ENCODE data around the gene LAYN. TPM values are rescaled to one million over a fixed set of nuclear protein-coding genes. Genes with fewer than 3 reads are reported as not detected.

Gene LAYN
- total RNA-seq, 1 donor from 2014 or later = 0.98 TPM

DNA sequence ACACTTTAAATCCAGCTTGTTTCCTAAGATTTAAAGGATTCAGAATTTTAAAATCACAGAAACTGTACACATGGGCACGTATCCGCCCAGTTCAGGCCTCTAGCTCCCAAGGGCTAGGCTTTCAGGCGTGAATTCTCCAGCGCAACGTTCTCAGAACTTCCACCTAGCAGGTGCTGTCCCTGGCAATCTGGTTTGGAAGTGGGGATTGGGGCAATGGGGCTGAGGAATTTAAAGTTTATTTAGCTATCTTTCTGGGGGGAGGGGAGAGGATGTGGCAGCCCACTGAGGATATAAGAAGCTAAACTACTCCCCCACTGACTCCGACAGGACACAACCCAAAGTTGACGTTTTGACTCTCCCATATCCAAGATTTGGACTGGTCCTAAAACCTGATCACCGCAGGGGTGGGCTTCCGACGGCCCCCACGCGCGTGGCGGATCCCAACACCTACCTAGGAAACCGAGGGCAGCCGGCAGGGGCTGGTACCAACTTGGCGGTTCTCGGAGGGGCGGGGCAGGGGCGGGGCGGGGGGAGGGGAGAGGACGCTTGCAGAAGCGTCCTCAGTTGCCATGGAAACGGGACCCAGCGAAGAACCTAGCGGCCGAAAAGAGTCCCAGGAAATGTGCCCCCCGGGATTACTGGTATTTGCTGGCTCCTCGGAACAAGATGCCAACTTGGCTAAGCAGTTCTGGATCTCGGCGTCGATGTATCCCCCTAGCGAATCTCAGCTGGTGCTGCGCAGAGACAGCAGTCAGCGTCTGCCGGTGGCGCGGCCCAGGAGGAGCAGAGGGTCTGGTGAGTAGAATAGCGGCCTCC, 26.1 kb upstream of the LAYN start, which contains the start of gene HOATZ:
Gene HOATZ (plus strand): TSS at position 563 of the 816 bp plus-strand sequence. CDS start 7 bp downstream, at position 570.
- Mint-ChIP-seq H3K36me3 (ENCODE audit: unreplicated experiment) (no peaks in the 10 kb centered on the region), H3K4me3 (ENCODE audit: unreplicated experiment) (peak within 1 kb of the TSS; percentile 82), H3K27me3 (ENCODE audit: unreplicated experiment) (peaks cover 5% of the 10 kb centered on the region), H3K27ac (ENCODE audit: unreplicated experiment) (no peak within 1 kb of the TSS), H3K9me3 (ENCODE audit: unreplicated experiment) (no peaks in the 10 kb centered on the region), H3K4me1 (ENCODE audit: low read depth, unreplicated experiment) (no peaks in the 10 kb centered on the region)
- peak; percentile 53 for DNase-seq
- TF ChIP-seq, protein P1, sequence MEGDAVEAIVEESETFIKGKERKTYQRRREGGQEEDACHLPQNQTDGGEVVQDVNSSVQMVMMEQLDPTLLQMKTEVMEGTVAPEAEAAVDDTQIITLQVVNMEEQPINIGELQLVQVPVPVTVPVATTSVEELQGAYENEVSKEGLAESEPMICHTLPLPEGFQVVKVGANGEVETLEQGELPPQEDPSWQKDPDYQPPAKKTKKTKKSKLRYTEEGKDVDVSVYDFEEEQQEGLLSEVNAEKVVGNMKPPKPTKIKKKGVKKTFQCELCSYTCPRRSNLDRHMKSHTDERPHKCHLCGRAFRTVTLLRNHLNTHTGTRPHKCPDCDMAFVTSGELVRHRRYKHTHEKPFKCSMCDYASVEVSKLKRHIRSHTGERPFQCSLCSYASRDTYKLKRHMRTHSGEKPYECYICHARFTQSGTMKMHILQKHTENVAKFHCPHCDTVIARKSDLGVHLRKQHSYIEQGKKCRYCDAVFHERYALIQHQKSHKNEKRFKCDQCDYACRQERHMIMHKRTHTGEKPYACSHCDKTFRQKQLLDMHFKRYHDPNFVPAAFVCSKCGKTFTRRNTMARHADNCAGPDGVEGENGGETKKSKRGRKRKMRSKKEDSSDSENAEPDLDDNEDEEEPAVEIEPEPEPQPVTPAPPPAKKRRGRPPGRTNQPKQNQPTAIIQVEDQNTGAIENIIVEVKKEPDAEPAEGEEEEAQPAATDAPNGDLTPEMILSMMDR (IDR thresholded peaks at IDR 0.05; ENCODE audit: partially characterized antibody, unreplicated experiment) = peak; percentile 11

DNA sequence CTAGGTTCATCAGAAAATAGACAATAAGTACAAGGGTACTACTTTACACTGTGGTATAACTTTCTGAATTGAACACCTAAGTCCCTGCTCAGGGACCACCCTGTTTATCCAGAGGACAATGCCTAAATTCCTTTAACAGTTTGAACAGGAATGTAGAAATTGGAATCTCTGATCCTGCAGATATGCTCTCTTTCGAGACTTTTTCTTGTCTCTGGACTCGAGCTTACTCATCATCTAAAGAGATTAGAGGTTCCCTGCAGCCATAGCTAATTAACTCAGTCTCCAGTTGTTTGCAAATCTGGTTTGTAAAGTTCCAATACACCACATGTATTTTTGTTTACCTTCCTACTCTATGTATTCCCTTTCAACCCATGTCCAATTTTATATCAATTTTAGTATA, 24.9 kb upstream of the LAYN start:
- no peaks in the 10 kb centered on the region for H3K9me3 Mint-ChIP-seq (ENCODE audit: unreplicated experiment)
- DNase-seq = no peak
- peaks cover 5% of the 10 kb centered on the region for H3K27me3 Mint-ChIP-seq (ENCODE audit: unreplicated experiment)
- TF ChIP-seq, protein P1 (IDR thresholded peaks at IDR 0.05; ENCODE audit: partially characterized antibody, unreplicated experiment) = no peak
- H3K4me1 Mint-ChIP-seq (ENCODE audit: low read depth, unreplicated experiment) = no peaks in the 10 kb centered on the region
- no peak overlapping the region for H3K27ac Mint-ChIP-seq (ENCODE audit: unreplicated experiment)
- no peaks in the 10 kb centered on the region for H3K36me3 Mint-ChIP-seq (ENCODE audit: unreplicated experiment)
- H3K4me3 Mint-ChIP-seq (ENCODE audit: unreplicated experiment) = peak overlapping the region; percentile 20

DNA sequence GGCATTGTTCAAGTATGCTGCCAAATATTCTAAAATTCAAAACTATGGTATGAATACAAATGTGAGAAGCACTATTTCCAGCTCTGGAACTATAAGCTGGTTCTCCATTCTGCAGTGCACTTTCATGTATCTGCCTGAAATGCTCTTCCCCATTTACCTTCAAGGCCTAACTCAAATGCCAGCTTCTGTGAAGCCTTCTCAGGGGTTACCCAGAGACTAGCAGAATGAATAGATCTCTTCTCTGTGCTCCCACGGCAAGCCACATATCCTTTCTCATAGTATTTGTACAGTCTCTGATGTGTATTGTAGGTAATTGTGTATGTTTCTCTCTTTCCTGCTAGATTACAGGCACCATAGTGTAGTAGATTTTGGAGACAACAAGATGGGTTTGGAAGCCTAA, 21.9 kb upstream of the LAYN start:
- Mint-ChIP-seq H3K36me3 (ENCODE audit: unreplicated experiment) (no peaks in the 10 kb centered on the region), H3K9me3 (ENCODE audit: unreplicated experiment) (no peaks in the 10 kb centered on the region), H3K27me3 (ENCODE audit: unreplicated experiment) (peaks cover 1% of the 10 kb centered on the region), H3K4me1 (ENCODE audit: low read depth, unreplicated experiment) (no peaks in the 10 kb centered on the region), H3K27ac (ENCODE audit: unreplicated experiment) (no peak overlapping the region), H3K4me3 (ENCODE audit: unreplicated experiment) (no peak overlapping the region)
- no peak for DNase-seq
- TF ChIP-seq, protein P1 (IDR thresholded peaks at IDR 0.05; ENCODE audit: partially characterized antibody, unreplicated experiment) = no peak

DNA sequence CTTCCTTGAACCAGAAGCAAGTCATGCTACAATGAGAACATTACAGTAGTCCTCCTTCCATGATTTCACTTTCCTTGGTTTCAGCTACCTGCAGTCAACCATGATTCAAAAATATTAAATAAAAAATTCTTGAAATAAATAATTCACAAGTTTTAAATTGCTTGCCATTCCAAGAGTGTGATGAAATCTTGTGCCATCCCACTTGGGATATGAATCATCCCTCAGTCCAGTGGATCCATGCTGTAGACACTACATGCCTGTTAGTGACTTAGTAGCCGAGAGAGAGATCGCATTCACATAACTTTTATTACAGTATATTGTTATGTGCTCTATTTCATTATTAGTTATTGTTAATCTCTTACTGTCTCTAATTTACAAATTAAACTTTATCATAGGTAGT, 20.0 kb upstream of the LAYN start:
- no peak for DNase-seq
- H3K4me1 Mint-ChIP-seq (ENCODE audit: low read depth, unreplicated experiment) = no peaks in the 10 kb centered on the region
- H3K36me3 Mint-ChIP-seq (ENCODE audit: unreplicated experiment) = no peaks in the 10 kb centered on the region
- TF ChIP-seq, protein P1 (IDR thresholded peaks at IDR 0.05; ENCODE audit: partially characterized antibody, unreplicated experiment) = no peak
- H3K27ac Mint-ChIP-seq (ENCODE audit: unreplicated experiment) = no peak overlapping the region
- no peaks in the 10 kb centered on the region for H3K9me3 Mint-ChIP-seq (ENCODE audit: unreplicated experiment)
- H3K4me3 Mint-ChIP-seq (ENCODE audit: unreplicated experiment) = no peak overlapping the region
- H3K27me3 Mint-ChIP-seq (ENCODE audit: unreplicated experiment) = no peaks in the 10 kb centered on the region

DNA sequence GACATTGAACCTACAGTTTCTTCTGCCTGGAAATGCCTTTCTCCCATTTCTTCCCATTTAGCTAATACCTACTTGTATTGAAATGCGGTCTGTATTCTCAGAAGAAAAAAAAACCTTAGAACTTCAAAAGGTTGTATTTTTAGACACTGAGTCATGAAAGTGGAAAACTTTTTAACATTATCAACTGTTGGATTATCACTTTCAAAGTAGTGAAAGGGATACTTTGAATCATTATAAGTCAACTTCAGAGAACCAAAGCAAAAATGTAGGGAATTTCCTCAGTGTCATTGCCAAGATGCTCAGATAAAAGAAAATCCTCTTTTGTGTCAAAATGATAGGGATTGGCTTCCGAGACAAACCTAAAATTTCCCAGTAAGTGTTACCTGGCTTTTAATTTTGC, 19.4 kb upstream of the LAYN start:
- H3K4me3 Mint-ChIP-seq (ENCODE audit: unreplicated experiment) = no peak overlapping the region

More for the DNA sequence above, 19.4 kb upstream of the LAYN start:
- Mint-ChIP-seq H3K36me3 (ENCODE audit: unreplicated experiment) (no peaks in the 10 kb centered on the region), H3K4me1 (ENCODE audit: low read depth, unreplicated experiment) (no peaks in the 10 kb centered on the region), H3K9me3 (ENCODE audit: unreplicated experiment) (no peaks in the 10 kb centered on the region), H3K27ac (ENCODE audit: unreplicated experiment) (no peak overlapping the region), H3K27me3 (ENCODE audit: unreplicated experiment) (no peaks in the 10 kb centered on the region)
- TF ChIP-seq, protein P1 (IDR thresholded peaks at IDR 0.05; ENCODE audit: partially characterized antibody, unreplicated experiment) = no peak
- DNase-seq = no peak

Measured in glutamatergic neuron (in vitro differentiated cells).